HG03342 (cell line): Measurements from ENCODE around the gene NUP210.

Source experiments
- ATAC-seq: cut with Tn5 transposase; IDR thresholded peaks from one replicate; pipeline ENCODE4 v1.9.1; 2021; ENCODE audit warnings: mild to moderate bottlenecking, moderate library complexity; ENCODE audit not compliant: unreplicated experiment

NUP210 gene

DNA sequence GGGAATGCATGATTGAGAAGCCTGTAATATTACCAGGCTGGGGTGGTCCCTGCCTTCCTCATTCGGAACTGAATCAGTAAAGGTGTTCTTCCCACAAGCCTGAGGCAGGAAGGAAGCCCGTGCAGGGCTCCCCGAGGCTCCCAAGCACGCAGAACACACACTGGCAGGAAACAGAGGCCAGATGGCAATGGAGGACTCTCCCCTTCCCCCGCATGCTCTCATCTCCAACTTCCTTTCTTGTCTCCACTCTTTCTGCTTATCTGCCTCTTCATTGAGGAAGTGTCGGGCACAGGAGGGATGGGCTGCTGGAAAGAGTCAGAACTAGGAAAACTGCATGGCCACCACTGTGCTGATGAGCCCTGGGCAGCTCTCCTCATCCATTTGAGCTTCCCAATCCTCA, 123.5 kb downstream of the NUP210 start:
- no peak for ATAC-seq

- no peak for ATAC-seq
Observed at GRCh38 chr3:13294442-13295351, 125.4 kb downstream of the NUP210 start.

- no peak for ATAC-seq
Observed at GRCh38 chr3:13292375-13292774, 127.7 kb downstream of the NUP210 start.

DNA sequence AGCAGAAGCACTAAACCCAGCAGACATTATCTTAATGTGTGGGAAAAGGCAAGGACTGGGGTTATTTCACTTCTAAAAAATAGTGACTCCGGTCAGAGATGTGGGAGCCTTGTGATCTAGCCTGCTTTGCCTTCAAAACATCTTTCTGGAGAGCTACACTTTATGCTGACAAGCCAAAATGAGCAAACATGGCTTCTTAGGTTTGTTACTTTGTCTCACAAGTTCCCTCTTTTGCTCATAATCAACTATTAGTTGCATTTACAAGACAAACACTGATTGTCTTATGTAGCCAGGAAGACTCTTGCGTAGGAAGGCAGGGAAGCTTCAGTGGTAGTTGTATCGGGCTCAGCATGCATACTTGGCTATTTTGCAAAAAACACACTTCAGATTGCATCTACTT, 129.2 kb downstream of the NUP210 start:
- no peak for ATAC-seq

DNA sequence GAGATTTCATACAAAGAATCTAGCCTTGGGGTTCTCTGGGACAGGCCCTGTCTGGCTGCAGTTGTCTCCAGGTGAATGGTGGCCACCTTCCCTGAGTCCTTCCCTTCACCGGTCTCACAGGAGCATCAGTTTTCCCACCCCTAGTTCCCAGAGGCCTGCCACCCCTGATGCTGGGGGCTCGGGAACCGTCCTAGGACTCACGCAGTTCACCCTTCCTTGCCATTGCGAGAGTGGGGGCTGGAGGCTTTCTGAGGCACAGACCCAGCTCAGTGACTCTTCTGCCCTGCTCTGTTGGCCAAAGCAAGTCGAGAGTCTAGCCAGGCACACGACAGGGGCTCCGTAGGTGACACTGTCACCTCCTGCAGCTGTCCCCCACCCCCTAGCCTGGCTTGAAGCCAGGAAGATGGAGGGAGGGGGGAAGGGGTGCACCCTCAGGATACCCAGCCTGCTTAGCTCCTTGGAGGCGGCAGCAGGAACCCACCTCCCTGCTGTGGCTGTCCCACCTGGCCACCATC, 130.3 kb downstream of the NUP210 start:
- ATAC-seq, result no peak

DNA sequence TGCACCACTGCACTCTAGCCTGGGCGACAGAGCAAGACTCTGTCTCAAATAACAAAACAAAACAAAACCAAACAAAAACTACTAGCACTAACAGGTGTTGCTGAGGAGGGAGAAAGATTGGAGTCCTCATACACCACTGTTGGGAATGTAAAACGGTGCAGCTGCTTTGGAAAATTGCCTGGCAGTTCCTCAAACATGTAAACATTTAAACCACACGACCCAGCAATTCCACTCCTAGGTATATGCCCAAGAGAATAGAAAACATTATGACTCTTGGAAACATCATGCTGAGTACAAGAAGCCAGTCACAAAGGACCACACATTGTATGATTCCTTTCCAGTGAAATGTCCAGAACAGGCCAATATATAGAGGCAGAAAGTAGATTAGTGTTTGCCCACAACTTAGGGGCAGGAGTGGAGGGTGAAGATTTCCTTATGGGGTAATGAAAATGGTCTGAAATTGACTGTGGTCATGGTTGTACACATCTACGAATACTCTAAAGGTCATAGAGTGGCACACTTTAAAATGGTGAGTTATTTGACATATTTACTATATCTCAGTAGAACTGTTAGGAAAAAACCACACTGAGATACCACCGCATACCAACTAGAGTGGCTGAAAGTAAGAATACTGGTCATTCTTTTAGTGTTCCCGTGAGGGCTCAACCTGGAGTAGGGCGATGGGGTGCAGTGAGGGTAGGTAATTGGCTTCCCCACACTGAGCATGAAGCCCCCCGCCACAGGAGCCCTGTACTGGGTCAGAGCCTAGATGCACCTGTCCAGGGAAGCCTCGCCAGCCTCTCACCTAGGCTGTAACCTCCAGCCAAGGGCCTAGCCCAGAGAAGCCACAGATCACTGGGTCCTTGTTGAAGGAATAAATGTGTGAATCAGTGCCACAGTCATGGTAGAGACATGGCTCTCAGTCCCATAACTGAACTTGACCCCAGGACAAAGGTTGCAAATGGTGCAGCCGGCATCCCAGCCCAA, 131.1 kb downstream of the NUP210 start:
- ATAC-seq, result no peak

DNA sequence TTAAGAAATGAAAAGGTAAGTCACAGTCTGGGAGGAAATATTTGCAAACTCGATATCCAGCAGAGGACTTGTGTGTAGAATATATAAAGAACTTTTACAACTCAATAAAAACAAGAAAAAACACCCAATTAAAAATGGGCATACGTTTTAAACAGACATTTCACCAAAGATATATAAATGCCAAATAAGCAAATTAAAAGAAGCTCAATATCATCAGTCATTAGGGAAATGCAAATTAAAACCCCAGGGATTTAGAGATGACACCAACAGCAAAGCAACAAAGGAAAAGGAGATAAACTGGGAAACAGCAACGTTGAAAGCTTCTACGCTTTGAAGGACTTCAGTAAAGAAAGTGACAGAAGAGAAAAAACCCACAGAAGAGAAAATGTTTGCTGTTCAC, 132.3 kb downstream of the NUP210 start:
- no peak for ATAC-seq

DNA sequence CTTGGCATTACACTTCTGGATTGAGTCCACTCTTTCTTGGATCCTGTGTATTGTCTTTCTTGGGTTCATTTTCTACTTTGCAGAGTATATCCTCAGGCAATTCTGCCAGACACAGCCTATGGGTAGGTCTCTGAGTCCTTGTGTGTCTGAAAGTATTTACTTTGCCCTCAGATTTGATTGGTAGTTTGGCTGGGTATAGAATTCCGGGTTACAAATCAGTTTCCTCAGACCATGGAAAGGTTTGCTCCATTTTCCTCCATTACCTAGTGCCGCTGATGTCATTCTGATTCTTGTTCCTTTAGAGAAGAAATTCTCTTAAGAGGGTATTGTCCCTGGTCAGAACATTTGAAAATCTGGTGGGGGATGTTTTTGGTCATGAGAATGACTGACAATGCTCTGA, 133.2 kb downstream of the NUP210 start:
- ATAC-seq, result no peak

DNA sequence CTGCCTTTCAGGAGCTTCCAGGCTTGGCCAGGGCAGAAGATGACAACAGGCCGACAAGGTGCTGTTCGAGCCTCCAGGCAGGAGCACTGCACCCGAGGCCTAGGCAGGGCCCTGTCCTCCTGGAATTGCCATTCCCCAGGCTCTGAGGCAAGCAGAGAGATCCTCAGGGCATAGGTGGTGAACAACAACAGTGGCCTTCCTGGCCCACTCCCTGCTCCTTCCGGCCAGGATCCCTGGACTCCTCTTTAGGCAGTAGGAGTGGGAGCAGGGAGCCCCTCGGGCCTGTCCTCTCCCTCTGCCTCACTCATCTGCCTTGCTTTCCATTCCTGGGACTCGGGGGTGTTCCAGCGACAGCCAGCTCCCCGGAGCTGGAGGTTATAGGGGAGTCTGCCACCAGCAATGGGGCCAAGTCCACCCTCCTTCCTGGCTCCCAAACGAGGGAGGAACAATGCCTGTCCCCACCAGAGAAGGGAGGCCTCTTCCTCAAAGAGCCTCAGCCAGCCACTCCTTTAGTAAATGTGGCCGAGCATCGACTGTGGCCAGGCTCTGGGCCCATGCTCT, 135.0 kb downstream of the NUP210 start:
- no peak for ATAC-seq

DNA sequence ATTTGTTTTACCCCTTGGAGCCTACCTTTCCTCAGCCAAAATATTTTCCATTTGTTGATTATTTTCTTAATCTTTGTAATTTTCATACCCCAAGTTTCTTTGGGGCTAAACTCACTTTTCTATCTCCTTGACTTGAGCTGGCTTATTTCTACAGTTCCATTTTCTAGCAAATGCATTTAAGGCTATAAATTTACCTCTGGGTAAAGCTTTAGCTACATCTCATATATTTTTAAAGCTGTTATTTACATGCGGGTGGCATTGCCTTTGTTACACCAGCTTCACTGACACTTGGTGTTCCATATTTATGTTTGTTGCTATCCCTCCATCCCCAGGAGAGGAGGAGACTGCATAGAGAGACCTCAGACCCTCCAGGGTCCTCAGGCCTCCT, 136.3 kb downstream of the NUP210 start:
- ATAC-seq, result no peak

GRCh38 chr3:13282986-13283876, 136.9 kb downstream of the NUP210 start:
- no peak for ATAC-seq

GRCh38 chr3:13282358-13282985, 137.7 kb downstream of the NUP210 start:
- ATAC-seq, result no peak

DNA sequence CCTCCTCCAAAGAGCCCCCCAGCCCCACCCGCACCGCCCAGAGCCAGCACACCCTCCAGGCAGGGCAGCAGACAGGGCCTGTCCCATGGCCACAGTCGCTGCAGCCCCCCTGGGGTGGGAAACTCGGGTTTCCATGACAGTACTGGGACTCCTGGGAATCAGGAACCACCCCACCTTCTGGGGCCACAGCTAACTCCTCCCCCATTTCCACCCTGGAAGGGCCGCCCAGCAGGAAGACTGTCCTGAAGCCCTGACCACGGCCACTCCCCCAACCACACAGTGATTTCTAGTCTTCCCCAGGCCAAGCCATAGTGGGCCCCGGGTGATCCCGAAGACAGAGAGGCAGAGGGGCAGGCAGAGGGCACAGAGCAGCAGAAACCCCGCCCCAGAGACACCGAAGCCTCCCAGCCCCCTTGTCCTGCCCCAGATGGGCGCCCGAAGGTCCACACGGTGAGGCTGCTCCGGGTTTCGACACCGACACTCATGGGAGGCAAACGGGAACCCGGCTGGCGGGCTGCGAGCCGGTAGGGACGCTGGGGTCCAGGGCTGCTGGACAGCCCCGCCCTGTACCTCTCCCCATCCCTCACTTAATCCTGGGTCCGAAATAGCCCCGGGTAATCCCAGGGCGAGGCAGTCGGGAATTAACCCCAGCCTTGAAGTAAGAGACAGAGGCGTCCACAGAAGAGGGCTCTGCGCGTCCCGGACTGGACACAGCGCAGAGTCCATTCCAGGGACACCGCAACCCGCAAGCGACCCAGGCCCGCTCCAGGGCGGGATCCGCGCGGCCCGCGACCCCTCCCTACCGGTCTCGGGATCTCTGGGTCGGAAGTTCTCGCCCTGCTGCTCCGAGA, 138.4 kb downstream of the NUP210 start:
- ATAC-seq, result no peak

GRCh38 chr3:13280811-13281506, 139.2 kb downstream of the NUP210 start:
- no peak for ATAC-seq

GRCh38 chr3:13280122-13280790, 139.9 kb downstream of the NUP210 start:
- no peak for ATAC-seq

DNA sequence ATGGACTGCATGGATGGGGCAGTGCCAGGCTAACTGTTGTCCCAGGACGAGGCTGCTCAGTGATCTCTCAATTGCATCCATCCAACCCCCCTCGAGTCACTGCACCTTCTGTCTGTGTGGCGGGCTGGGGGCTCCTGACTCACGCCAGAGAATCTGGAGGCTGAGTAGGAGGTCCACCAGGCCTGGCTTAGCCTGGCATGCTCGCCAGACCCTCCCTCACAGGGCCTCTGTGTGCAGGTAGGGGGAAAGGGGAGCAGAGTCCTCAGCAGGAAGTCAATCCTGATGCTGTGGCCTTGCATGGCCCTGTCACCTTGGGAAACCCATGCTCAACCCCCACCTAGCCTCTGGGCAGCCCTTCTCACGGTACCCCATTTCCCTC, 140.6 kb downstream of the NUP210 start:
- ATAC-seq, result no peak

DNA sequence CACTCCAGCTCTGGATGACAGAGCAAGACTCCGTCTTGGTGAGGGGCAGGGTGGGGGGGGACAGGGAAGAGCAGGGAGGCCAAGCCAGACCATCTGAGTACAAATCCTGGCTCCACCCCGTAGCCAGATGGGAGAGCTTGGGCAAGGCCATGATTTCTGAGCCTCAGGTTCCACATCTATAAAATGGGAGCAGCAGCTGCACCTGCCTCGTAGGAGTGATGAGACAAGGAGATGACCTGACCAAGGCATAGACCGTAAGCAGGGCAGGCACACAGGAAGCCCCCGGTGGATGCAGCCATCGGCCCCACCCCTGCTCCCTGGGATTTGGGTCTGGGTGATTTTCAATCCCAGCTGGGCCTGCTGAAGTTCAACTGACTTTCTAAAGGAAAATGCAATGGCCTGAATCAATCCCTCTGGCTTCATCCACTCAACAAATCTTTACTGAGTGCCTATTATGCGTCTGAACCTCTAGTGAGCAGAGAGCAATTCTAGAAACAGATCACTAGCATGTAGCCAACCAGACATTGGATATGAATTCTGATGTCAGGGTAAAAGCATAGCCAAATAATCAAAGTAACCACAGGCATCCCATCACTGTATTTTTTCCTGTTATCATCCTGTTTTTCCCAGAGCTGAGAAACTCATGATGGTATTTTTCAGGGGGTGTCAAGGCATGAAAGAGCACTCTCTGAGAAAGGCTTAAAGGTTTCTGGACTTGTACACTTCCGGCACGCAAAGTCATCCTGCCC, 141.2 kb downstream of the NUP210 start:
- no peak for ATAC-seq
